Ascending aorta (tissue), 2 donors: ENCODE data around the gene CAPZA3. TPM values are rescaled to one million over a fixed set of nuclear protein-coding genes. Genes with fewer than 3 reads are reported as not detected.
"Not testable (repeated sequence)": the region's sequence is repeated elsewhere in the genome, so short reads cannot be mapped to it uniquely, and the experiment has no call there.

Experiments used
- DNase-seq, 2 donors: peaks; one replicate each; pipeline ENCODE4 v3.0.0-alpha.2; 2019; ENCODE audit warnings: low spot score in 2 of 2
- H3K27ac ChIP-seq, 2 donors: fragments of 200-600 bp; sonication (generic); one replicate each; pipeline ENCODE4 v1.5.1; 2016 to 2017; ENCODE audit warnings: mild to moderate bottlenecking in 1 of 2
- H3K27me3 ChIP-seq: fragments of 200-600 bp; sonication (generic); one replicate; pipeline ENCODE4 v1.5.1; 2017
- H3K36me3 ChIP-seq, 2 donors: fragments of 200-600 bp; sonication (generic); one replicate each; pipeline ENCODE4 v1.5.1; 2016
- H3K4me1 ChIP-seq, 2 donors: fragments of 200-600 bp; sonication (generic); one replicate each; pipeline ENCODE4 v1.5.1; 2016 to 2017; ENCODE audit warnings: mild to moderate bottlenecking in 1 of 2
- H3K4me3 ChIP-seq, 2 donors: fragments of 200-600 bp; sonication (generic); one replicate each; pipeline ENCODE4 v1.5.1; 2016 to 2017; ENCODE audit warnings: mild to moderate bottlenecking in 1 of 2
- H3K9me3 ChIP-seq, 2 donors: fragments of 200-600 bp; sonication (generic); one replicate each; pipeline ENCODE4 v1.5.1; 2016
- CTCF ChIP-seq, 3 experiments: fragments of 200-600 bp in 2 of 3; fragments of 450-650 bp in 1 of 3; sonication (generic) in 2 of 3; IDR thresholded peaks; one replicate each; pipeline ENCODE4 v1.5.1; 2016 to 2019; ENCODE audit warnings: antibody characterized with exemption in 3 of 3, mild to moderate bottlenecking in 1 of 3, moderate library complexity in 1 of 3
- intact Hi-C: fragments of 100-400 bp; cut with DNase I; formaldehyde crosslinking; loops from one replicate; pipeline ENCODE4 v1.15.1; 2023
- total RNA-seq: library from RNA; depleted of rRNA; stranded (reverse); fragments of >200 nt; gene quantifications from one replicate; pipeline ENCODE4 v1.1.0, GENCODE V29; 2016

The CAPZA3 gene, protein sequence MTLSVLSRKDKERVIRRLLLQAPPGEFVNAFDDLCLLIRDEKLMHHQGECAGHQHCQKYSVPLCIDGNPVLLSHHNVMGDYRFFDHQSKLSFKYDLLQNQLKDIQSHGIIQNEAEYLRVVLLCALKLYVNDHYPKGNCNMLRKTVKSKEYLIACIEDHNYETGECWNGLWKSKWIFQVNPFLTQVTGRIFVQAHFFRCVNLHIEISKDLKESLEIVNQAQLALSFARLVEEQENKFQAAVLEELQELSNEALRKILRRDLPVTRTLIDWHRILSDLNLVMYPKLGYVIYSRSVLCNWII
- not detected for total RNA-seq

DNA sequence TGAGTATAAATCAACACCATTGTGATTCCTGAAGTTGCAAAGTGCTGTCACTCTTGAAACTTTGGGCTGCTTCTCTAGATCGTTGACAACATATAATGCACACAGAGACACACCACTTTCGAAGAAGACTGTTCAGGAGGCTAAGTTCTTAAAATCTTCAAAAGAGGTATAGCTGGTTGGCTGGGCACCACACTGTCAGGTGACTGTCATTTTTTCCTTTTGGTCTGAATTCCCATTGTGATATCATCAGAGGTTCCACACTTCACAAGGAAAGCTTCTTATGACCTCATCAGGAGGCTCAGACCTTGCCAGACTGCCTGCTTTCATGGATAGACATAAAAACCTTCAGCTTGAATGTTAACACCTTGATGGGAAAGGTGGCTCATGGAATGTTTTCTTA is at the start of gene CAPZA3, which contains the start of gene PLCZ1:
Gene CAPZA3, plus strand, starts transcription at position 301 of the 400 bp plus-strand sequence. CDS start 150 bp downstream, outside the sequence.
Gene PLCZ1, minus strand, starts transcription at position 194 of the 400 bp plus-strand sequence. CDS start 641 bp downstream, outside the sequence.
- Histone ChIP-seq H3K27me3 (no peaks in the 10 kb centered on the region), H3K4me1 (no peaks in the 10 kb centered on the region), H3K36me3 (no peaks in the 10 kb centered on the region), H3K9me3 (peaks cover 0 to 3% of the 10 kb centered on the region in 2 donors), H3K27ac (no peak within 1 kb of the TSS), H3K4me3 (no peak within 1 kb of the TSS)
- no peak for TF ChIP-seq CTCF (IDR thresholded peaks at IDR 0.05)
- DNase-seq: no peak
- intact Hi-C loops: no loop called here

DNA sequence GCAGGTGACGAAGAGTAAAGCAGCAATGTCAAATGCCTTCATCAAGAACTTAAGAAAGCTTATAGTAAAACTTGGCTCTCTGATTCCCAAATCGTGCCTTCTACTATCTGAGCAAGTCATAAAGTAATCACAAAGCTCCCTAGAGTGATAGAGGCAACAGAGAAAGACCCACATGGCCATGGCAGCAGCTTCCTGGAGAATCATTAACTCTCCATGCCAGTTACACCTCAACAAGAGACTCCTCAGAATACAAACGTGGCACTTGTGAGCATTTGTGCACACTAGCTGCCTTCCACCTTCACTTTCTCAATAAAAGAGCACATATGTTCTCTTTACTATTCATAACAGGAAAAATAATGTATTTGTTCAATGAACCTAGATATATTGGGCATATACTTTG is 48.1 kb upstream of the CAPZA3 start:
- TF ChIP-seq CTCF (IDR thresholded peaks at IDR 0.05): no peak
- DNase-seq: no peak
- intact Hi-C loops: no loop called here
- Histone ChIP-seq H3K27ac (no peak overlapping the region), H3K27me3 (no peaks in the 10 kb centered on the region), H3K36me3 (no peaks in the 10 kb centered on the region), H3K9me3 (no peaks in the 10 kb centered on the region), H3K4me1 (no peaks in the 10 kb centered on the region), H3K4me3 (no peak overlapping the region)

GRCh38 chr12:18690653-18691052 is 47.3 kb upstream of the CAPZA3 start:
- intact Hi-C loops: no loop called here
- no peak overlapping the region for H3K4me3 ChIP-seq

GRCh38 chr12:18693986-18694385 is 43.9 kb upstream of the CAPZA3 start:
- H3K36me3 ChIP-seq, H3K4me1 ChIP-seq, DNase-seq, H3K27me3 ChIP-seq, H3K27ac ChIP-seq, H3K9me3 ChIP-seq, H3K4me3 ChIP-seq, intact Hi-C loops: not testable (repeated sequence)

More at GRCh38 chr12:18690653-18691052, 47.3 kb upstream of the CAPZA3 start:
- Histone ChIP-seq H3K27me3 (no peaks in the 10 kb centered on the region), H3K27ac (no peak overlapping the region), H3K9me3 (no peaks in the 10 kb centered on the region), H3K4me1 (no peaks in the 10 kb centered on the region), H3K36me3 (no peaks in the 10 kb centered on the region)
- no peak for DNase-seq
- TF ChIP-seq CTCF (IDR thresholded peaks at IDR 0.05): no peak

DNA sequence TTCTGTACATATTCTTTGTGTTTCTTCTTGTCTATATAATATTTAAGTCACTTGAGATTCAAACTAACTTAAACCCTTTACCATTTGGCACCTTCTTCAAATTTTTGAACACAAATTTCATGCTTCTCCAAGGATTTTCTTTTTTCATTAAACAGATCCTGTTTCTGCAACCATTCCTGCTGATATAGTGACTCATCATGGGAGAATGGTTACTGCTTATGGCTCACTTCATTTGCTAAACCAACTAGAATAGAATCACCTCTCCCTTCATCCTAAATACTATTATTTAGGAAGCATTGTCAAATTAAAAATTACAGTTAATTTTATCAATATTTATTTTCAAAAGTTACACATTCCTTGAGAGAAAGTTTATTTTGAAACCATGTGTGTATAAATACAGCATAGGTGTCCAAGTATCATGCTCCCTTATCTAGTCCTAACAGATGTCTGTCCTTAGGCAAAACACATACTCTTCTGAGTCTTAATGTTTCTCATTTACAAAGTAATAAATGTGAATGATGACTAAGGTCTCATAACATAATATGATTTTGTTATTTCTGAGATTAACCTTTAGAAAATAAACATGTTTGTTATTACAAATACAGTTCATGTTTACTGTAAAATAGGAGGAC is 40.8 kb upstream of the CAPZA3 start:
- Histone ChIP-seq H3K27ac (no peak overlapping the region), H3K27me3 (no peaks in the 10 kb centered on the region), H3K9me3 (no peaks in the 10 kb centered on the region), H3K36me3 (no peaks in the 10 kb centered on the region), H3K4me1 (no peaks in the 10 kb centered on the region), H3K4me3 (no peak overlapping the region)
- intact Hi-C loops: no loop called here
- no peak for TF ChIP-seq CTCF (IDR thresholded peaks at IDR 0.05)
- DNase-seq: no peak

GRCh38 chr12:18700271-18700670 is 37.6 kb upstream of the CAPZA3 start:
- TF ChIP-seq CTCF (IDR thresholded peaks at IDR 0.05): no peak
- Histone ChIP-seq H3K4me3 (no peak overlapping the region), H3K27me3 (no peaks in the 10 kb centered on the region), H3K27ac (no peak overlapping the region), H3K4me1 (no peaks in the 10 kb centered on the region), H3K9me3 (no peaks in the 10 kb centered on the region), H3K36me3 (no peaks in the 10 kb centered on the region)
- DNase-seq: no peak
- intact Hi-C loops: no loop called here
